HepG2 (cell line): ENCODE results near the gene GAB3. TPM values are rescaled to one million over a fixed set of nuclear protein-coding genes. Genes with fewer than 3 reads are reported as not detected.

Source experiments
- BCL6 ChIP-seq: IDR thresholded peaks from 2 replicates; pipeline ENCODE4 v1.6.1; 2016; ENCODE audit warnings: missing genetic modification reagents, missing compliant biosample characterization
- HNRNPK ChIP-seq: fragments of 200-400 bp; formaldehyde crosslinking; IDR thresholded peaks from 2 replicates; pipeline ENCODE4 v1.6.1; 2018; ENCODE audit warnings: low read length, low read depth, moderate library complexity, mild to moderate bottlenecking; ENCODE audit not compliant: poor library complexity, severe bottlenecking
- KDM3A ChIP-seq: IDR thresholded peaks from 2 replicates; pipeline ENCODE4 v1.6.1; 2018; ENCODE audit warnings: low read depth, missing compliant biosample characterization
- KLF9 ChIP-seq: IDR thresholded peaks from 2 replicates; pipeline ENCODE4 v1.6.1; 2016; ENCODE audit warnings: low read depth
- MAZ ChIP-seq, 2 experiments: sonication (generic) in 1 of 2; formaldehyde crosslinking in 1 of 2; IDR thresholded peaks; 2 replicates each; pipeline versions ENCODE4 v1.5.0 to v1.6.1; 2012 to 2020; ENCODE audit warnings: low read depth in 2 of 2, mild to moderate bottlenecking in 2 of 2, borderline replicate concordance in 1 of 2, improper control_type of control experiment in 1 of 2, low read length in 1 of 2, missing genetic modification reagents in 1 of 2, moderate library complexity in 1 of 2
- MEF2D ChIP-seq: sonication (generic); formaldehyde crosslinking; IDR thresholded peaks from 2 replicates; pipeline ENCODE4 v1.5.1; 2020; ENCODE audit warnings: mild to moderate bottlenecking, missing genetic modification reagents
- NCOR1 ChIP-seq: fragments of 200-600 bp; sonication (generic); IDR thresholded peaks from 2 replicates; pipeline ENCODE4 v1.7.0; 2017; ENCODE audit warnings: antibody characterized with exemption, low read length, borderline replicate concordance
- RCOR2 ChIP-seq: IDR thresholded peaks from 2 replicates; pipeline ENCODE4 v1.6.1; 2016; ENCODE audit warnings: missing biosample characterization, missing genetic modification reagents
- RXRA ChIP-seq: sonication (generic); formaldehyde crosslinking; IDR thresholded peaks from 2 replicates; pipeline ENCODE4 v1.5.1; 2020; ENCODE audit warnings: missing genetic modification reagents
- SATB2 ChIP-seq: sonication (generic); formaldehyde crosslinking; IDR thresholded peaks from 2 replicates; pipeline ENCODE4 v1.5.0; 2020; ENCODE audit warnings: missing genetic modification reagents
- SIN3A ChIP-seq: IDR thresholded peaks from 2 replicates; pipeline ENCODE4 v1.6.1; 2011; ENCODE audit warnings: low read depth, mild to moderate bottlenecking, control low read depth, low read length, borderline replicate concordance
- SNAPC2 ChIP-seq: sonication (generic); formaldehyde crosslinking; IDR thresholded peaks from 2 replicates; pipeline ENCODE4 v1.8.1; 2022; ENCODE audit warnings: mild to moderate bottlenecking, missing genetic modification reagents
- SPEN ChIP-seq: sonication (generic); formaldehyde crosslinking; IDR thresholded peaks from 2 replicates; pipeline ENCODE4 v1.5.1; 2020; ENCODE audit warnings: low read depth, mild to moderate bottlenecking, missing genetic modification reagents
- STAT5B ChIP-seq: sonication (generic); formaldehyde crosslinking; IDR thresholded peaks from 2 replicates; pipeline ENCODE4 v1.4.0; 2020; ENCODE audit warnings: missing genetic modification reagents
- TAF1 ChIP-seq: sonication (generic); formaldehyde crosslinking; IDR thresholded peaks from 2 replicates; pipeline ENCODE4 v1.4.0; 2020; ENCODE audit warnings: missing genetic modification reagents
- ZKSCAN8 ChIP-seq: IDR thresholded peaks from 2 replicates; pipeline ENCODE4 v1.6.1; 2016; ENCODE audit warnings: borderline replicate concordance, missing genetic modification reagents, missing compliant biosample characterization
- ZNF224 ChIP-seq: sonication (generic); formaldehyde crosslinking; IDR thresholded peaks from 2 replicates; pipeline ENCODE4 v1.5.0; 2020; ENCODE audit warnings: mild to moderate bottlenecking, missing genetic modification reagents
- polyA plus RNA-seq, 8 experiments: library from polyadenylated mRNA; depleted of rRNA in 3 of 8; stranded (reverse) in 7 of 8; unstranded in 1 of 8; fragments of >200 nt; fragmentation: Illumina TruSeq in 4 of 8; extraction: Trizol in 4 of 8; gene quantifications; 2 replicates each; pipeline versions ENCODE4 v1.2.1 to v1.2.3, GENCODE V29; 2011 to 2016; ENCODE audit warnings: low read depth in 4 of 8, missing spikeins in 1 of 8, mixed read lengths in 1 of 8; ENCODE audit not compliant: insufficient read depth in 1 of 8
- total RNA-seq, 5 experiments: library from RNA; depleted of rRNA; stranded (reverse); fragments of >200 nt; fragmentation: Illumina TruSeq; extraction: Trizol; gene quantifications; 2 replicates each; pipeline ENCODE4 v1.2.3, GENCODE V29; 2016; ENCODE audit warnings: low read depth in 1 of 5
- TF ChIP-seq, protein P1 (sequence below): sonication (generic); formaldehyde crosslinking; IDR thresholded peaks from 2 replicates; pipeline ENCODE4 v1.5.1; 2020; ENCODE audit warnings: mild to moderate bottlenecking, missing genetic modification reagents, moderate library complexity
- TF ChIP-seq, protein P2 (sequence below): conservative IDR thresholded peaks from 2 replicates; pipeline ENCODE4 v1.6.1; 2018; ENCODE audit warnings: missing genetic modification reagents
- TF ChIP-seq, protein P3 (sequence below): sonication (generic); formaldehyde crosslinking; IDR thresholded peaks from 2 replicates; pipeline ENCODE4 v1.8.0; 2022; ENCODE audit warnings: mild to moderate bottlenecking, missing genetic modification reagents, borderline replicate concordance
- TF ChIP-seq, protein P4 (sequence below): sonication (generic); formaldehyde crosslinking; IDR thresholded peaks from 2 replicates; pipeline ENCODE4 v1.8.0; 2022; ENCODE audit warnings: missing genetic modification reagents, mild to moderate bottlenecking, moderate library complexity, borderline replicate concordance
- TF ChIP-seq, protein P5 (sequence below): sonication (generic); formaldehyde crosslinking; IDR thresholded peaks from 2 replicates; pipeline ENCODE4 v1.4.0; 2020; ENCODE audit warnings: mild to moderate bottlenecking, missing genetic modification reagents

GAB3 gene
- total and polyA plus RNA-seq, 2 of the 13 experiments (the other 11 are each of a cell fraction or from before 2014, with no cell fraction given), result not detected

DNA sequence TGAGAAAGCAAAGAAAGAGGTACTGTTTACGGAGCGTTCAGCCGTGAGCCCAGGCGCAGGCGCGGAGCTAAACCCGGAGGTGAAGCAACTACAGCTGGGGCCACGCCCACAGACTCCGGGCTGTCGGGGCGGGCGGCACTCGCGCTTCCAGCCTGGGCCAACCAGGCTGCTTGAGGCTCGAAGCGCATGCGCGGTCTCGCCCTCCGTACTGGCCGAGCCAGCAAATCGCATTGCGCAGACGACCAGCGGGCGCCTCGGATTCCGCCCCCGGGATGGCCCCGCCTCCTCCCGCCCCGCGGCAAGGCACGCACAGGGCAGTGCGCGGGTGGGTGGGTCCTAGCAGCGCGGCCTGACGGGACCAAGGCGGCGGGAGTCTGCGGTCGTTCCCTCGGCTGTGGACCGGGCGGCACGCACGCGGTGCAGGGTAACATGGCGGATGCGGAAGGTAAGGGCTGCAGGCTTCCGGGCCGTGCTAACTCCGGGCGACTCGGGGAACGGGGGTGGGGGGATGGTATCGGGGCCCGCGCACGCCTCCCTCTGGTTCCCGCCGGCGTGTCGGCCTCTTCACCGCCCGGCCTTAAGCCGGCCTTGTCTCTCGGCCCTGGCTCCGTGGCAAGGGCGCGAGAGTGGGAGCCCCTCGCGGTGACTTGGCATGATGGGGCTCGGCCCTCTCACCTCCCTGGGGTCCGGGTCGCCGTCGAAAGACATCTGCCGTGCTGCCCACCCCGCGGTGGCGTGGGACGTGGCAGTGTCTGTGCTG, 11.8 kb upstream of the GAB3 start, which contains the start of gene DKC1 (continued):
- peak; percentile 29; the same call in 1 of the 2 replicates for TF ChIP-seq ZKSCAN8 (CRISPR knock-in tag)
- TF ChIP-seq, protein P1, sequence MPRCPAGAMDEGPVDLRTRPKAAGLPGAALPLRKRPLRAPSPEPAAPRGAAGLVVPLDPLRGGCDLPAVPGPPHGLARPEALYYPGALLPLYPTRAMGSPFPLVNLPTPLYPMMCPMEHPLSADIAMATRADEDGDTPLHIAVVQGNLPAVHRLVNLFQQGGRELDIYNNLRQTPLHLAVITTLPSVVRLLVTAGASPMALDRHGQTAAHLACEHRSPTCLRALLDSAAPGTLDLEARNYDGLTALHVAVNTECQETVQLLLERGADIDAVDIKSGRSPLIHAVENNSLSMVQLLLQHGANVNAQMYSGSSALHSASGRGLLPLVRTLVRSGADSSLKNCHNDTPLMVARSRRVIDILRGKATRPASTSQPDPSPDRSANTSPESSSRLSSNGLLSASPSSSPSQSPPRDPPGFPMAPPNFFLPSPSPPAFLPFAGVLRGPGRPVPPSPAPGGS, result peak; percentile 12; the same call in 1 of the 2 replicates
- TF ChIP-seq, protein P2, sequence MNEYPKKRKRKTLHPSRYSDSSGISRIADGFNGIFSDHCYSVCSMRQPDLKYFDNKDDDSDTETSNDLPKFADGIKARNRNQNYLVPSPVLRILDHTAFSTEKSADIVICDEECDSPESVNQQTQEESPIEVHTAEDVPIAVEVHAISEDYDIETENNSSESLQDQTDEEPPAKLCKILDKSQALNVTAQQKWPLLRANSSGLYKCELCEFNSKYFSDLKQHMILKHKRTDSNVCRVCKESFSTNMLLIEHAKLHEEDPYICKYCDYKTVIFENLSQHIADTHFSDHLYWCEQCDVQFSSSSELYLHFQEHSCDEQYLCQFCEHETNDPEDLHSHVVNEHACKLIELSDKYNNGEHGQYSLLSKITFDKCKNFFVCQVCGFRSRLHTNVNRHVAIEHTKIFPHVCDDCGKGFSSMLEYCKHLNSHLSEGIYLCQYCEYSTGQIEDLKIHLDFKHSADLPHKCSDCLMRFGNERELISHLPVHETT (CRISPR knock-in tag), result 0 out of 2 replicates have a peak, but pooled peaks have one; percentile 52
- TF ChIP-seq MAZ (IDR thresholded peaks at IDR 0.05; ENCODE audit: borderline replicate concordance, low read depth, low read length), result 0 out of 2 replicates have a peak, but pooled peaks have one; percentile 17
- peak; percentile 37; the same call in 1 of the 2 replicates for TF ChIP-seq MAZ (CRISPR knock-in tag; IDR thresholded peaks at IDR 0.05; ENCODE audit: low read depth)
- TF ChIP-seq BCL6 (CRISPR knock-in tag), result no peak
- TF ChIP-seq TAF1, result peak; percentile 63; the same call in 1 of the 2 replicates
- TF ChIP-seq KLF9 (CRISPR knock-in tag), result 0 out of 2 replicates have a peak, but pooled peaks have one; percentile 14
- TF ChIP-seq SNAPC2 (CRISPR knock-in tag), result no peak
- TF ChIP-seq STAT5B, result no peak
- TF ChIP-seq, protein P3, sequence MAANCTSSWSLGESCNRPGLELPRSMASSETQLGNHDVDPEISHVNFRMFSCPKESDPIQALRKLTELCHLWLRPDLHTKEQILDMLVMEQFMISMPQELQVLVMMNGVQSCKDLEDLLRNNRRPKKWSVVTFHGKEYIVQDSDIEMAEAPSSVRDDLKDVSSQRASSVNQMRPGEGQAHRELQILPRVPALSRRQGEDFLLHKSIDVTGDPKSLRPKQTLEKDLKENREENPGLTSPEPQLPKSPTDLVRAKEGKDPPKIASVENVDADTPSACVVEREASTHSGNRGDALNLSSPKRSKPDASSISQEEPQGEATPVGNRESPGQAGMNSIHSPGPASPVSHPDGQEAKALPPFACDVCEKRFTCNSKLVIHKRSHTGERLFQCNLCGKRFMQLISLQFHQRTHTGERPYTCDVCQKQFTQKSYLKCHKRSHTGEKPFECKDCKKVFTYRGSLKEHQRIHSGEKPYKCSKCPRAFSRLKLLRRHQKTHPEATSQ (CRISPR knock-in tag), result no peak
- 0 out of 2 replicates have a peak, but pooled peaks have one; percentile 17 for TF ChIP-seq MEF2D
- TF ChIP-seq, protein P4, sequence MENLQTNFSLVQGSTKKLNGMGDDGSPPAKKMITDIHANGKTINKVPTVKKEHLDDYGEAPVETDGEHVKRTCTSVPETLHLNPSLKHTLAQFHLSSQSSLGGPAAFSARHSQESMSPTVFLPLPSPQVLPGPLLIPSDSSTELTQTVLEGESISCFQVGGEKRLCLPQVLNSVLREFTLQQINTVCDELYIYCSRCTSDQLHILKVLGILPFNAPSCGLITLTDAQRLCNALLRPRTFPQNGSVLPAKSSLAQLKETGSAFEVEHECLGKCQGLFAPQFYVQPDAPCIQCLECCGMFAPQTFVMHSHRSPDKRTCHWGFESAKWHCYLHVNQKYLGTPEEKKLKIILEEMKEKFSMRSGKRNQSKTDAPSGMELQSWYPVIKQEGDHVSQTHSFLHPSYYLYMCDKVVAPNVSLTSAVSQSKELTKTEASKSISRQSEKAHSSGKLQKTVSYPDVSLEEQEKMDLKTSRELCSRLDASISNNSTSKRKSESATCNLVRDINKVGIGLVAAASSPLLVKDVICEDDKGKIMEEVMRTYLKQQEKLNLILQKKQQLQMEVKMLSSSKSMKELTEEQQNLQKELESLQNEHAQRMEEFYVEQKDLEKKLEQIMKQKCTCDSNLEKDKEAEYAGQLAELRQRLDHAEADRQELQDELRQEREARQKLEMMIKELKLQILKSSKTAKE (CRISPR knock-in tag), result peak; percentile 10; the same call in 1 of the 2 replicates
- 0 out of 2 replicates have a peak, but pooled peaks have one; percentile 79 for TF ChIP-seq SATB2 (CRISPR knock-in tag)
- no peak for TF ChIP-seq NCOR1
- TF ChIP-seq KDM3A, result 0 out of 2 replicates have a peak, but pooled peaks have one; percentile 16
- TF ChIP-seq SIN3A, result 0 out of 2 replicates have a peak, but pooled peaks have one; percentile 48
- peak; percentile 37; the same call in 1 of the 2 replicates for TF ChIP-seq SPEN (CRISPR knock-in tag)
- peak; percentile 15 for TF ChIP-seq HNRNPK
- TF ChIP-seq, protein P5, sequence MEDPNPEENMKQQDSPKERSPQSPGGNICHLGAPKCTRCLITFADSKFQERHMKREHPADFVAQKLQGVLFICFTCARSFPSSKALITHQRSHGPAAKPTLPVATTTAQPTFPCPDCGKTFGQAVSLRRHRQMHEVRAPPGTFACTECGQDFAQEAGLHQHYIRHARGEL, result no peak
- TF ChIP-seq ZNF224 (CRISPR knock-in tag), result no peak
- no peak for TF ChIP-seq RCOR2
- TF ChIP-seq RXRA, result peak; percentile 40; the same call in 1 of the 2 replicates
